ENCODE measurements around the gene C1QTNF2. TPM values are rescaled to one million over a fixed set of nuclear protein-coding genes. Genes with fewer than 3 reads are reported as not detected.

Gene C1QTNF2
- total RNA-seq, 1 donor from 2014 or later: not detected

DNA sequence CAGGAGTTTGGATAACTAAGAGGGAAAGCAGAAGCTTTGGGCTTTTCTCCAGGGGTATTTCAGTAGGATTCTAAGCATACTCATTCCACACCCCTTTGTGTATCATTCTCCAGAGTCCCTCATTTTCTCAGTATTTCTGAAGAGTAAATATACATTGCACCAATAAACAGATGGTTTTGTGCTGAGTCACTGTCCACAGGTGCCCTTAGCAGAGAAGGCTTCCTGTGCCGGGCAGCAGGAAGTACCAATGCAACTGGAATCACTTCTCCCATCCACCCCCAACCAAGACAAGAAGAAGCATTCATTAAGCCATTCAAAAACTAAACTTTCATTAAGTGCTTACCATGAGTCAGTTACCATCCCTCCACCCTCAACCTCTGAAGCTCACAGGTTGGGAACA lies 54.5 kb downstream of the C1QTNF2 start:
- TF ChIP-seq, protein P1, sequence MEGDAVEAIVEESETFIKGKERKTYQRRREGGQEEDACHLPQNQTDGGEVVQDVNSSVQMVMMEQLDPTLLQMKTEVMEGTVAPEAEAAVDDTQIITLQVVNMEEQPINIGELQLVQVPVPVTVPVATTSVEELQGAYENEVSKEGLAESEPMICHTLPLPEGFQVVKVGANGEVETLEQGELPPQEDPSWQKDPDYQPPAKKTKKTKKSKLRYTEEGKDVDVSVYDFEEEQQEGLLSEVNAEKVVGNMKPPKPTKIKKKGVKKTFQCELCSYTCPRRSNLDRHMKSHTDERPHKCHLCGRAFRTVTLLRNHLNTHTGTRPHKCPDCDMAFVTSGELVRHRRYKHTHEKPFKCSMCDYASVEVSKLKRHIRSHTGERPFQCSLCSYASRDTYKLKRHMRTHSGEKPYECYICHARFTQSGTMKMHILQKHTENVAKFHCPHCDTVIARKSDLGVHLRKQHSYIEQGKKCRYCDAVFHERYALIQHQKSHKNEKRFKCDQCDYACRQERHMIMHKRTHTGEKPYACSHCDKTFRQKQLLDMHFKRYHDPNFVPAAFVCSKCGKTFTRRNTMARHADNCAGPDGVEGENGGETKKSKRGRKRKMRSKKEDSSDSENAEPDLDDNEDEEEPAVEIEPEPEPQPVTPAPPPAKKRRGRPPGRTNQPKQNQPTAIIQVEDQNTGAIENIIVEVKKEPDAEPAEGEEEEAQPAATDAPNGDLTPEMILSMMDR (IDR thresholded peaks at IDR 0.05): no peak

DNA sequence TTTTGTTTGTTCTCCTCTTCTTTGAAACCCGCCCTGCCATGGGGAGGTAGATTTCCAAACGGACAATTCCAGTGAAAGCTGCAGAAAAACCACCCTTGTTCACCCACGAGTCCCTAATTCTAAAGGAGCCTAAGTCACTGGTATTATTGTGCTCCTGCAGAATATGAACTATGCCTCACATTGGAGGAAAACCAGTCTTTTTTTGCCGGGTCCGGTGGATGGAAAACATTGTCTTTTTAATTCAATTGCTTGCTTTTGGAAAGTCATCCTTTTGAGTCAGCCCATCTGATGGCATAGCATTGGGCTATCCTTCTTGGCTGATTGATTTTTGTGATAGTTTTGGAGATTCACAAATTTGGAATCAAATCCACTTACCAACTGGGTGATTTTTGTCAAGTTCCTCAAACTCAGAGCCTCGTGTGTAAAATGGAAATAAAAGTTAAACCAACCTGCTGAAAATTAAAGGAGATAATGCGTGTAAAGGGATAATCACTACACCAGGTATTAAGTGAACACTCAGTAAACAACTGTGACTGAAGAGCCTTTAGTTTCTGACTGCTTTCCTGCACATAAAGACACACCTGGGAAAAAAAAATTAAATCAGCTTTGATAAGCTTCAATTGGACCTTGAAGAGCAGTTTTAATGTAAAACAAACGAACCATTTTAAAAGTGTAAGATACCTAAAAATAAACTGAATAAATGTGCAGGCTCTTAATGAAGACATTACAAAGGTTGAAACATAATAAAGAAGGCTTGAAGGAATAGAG lies 57.3 kb downstream of the C1QTNF2 start:
- Mint-ChIP-seq H3K4me3 (peak overlapping the region; percentile 73), H3K27me3 (peaks cover 36% of the 10 kb centered on the region), H3K4me1 (peaks cover 11% of the 10 kb centered on the region), H3K36me3 (ENCODE audit: low read depth) (no peaks in the 10 kb centered on the region), H3K27ac (no peak overlapping the region), H3K9me3 (no peaks in the 10 kb centered on the region)
- intact Hi-C loops (cut with micrococcal nuclease): no loop called here
- ChIA-PET POLR2A (no interaction called here), CTCF (no interaction called here)
- no peak for ATAC-seq (ENCODE audit: low read depth)
- DNase-seq: no peak
- TF ChIP-seq, protein P1 (IDR thresholded peaks at IDR 0.05): no peak

More for the DNA sequence above, 54.5 kb downstream of the C1QTNF2 start:
- no peak for DNase-seq
- POLR2A ChIA-PET: no interaction called here
- H3K27ac Mint-ChIP-seq: no peak overlapping the region
- peaks cover 11% of the 10 kb centered on the region for H3K4me1 Mint-ChIP-seq
- no peak overlapping the region for H3K4me3 Mint-ChIP-seq
- intact Hi-C loops (cut with micrococcal nuclease): no loop called here
- CTCF ChIA-PET: no interaction called here
- ATAC-seq (ENCODE audit: low read depth): no peak
- no peaks in the 10 kb centered on the region for H3K36me3 Mint-ChIP-seq (ENCODE audit: low read depth)
- peaks cover 22% of the 10 kb centered on the region for H3K27me3 Mint-ChIP-seq
- H3K9me3 Mint-ChIP-seq: no peaks in the 10 kb centered on the region

DNA sequence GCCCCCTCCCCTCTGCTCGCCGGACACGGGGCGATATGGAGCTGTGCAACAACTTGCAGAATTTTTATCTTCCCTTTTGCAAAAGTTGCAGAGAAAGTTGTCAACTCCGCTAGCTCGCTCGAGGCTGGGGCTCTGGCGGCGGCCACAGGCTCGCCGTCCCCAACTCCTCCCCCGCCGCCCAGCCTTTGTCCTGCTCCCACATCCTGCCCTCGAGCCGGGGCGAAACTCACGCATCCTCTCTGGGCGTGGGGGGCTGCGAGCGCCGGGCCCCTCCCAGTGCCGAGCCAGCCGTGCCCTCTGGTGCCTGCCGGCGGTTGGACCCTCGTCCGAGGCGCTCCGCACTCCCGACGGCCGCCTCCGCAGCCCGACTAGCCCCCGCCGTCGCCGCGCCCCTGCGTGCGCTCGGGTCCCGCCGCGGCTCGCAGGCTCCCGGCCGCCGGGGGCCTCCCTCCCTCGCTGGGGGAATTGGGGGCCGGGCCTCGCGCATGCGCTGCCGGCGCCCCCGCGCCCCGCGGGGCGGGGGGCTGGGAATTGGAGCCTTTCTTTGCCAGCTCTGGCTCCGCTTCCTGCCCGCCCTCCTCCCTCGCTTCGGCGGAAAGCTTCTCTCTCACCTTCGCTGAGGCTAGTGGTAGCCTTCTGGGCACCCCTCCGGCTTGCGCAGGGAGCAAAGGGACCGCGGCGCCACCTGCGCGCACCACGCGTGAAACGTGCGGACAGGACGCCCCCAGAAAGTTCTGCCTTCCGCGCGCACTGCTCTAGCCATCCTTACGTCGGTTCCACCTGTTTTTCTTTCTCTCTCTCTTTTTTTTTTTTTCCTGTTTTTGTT lies 58.1 kb downstream of the C1QTNF2 start, which contains the start of gene CCNJL:
Gene CCNJL, minus strand, starts transcription at position 431 of the 826 bp plus-strand sequence. CDS start 641 bp downstream, outside the sequence.
- no peaks in the 10 kb centered on the region for H3K9me3 Mint-ChIP-seq
- H3K36me3 Mint-ChIP-seq (ENCODE audit: low read depth): no peaks in the 10 kb centered on the region
- no peak for DNase-seq
- H3K4me1 Mint-ChIP-seq: peaks cover 11% of the 10 kb centered on the region
- intact Hi-C loops (cut with micrococcal nuclease): no loop called here
- no peak within 1 kb of the TSS for H3K27ac Mint-ChIP-seq
- H3K4me3 Mint-ChIP-seq: peak within 1 kb of the TSS; percentile 73
- ChIA-PET CTCF (no interaction called here), POLR2A (no interaction called here)
- ATAC-seq (ENCODE audit: low read depth): no peak
- TF ChIP-seq, protein P1 (IDR thresholded peaks at IDR 0.05): no peak
- peaks cover 42% of the 10 kb centered on the region for H3K27me3 Mint-ChIP-seq

DNA sequence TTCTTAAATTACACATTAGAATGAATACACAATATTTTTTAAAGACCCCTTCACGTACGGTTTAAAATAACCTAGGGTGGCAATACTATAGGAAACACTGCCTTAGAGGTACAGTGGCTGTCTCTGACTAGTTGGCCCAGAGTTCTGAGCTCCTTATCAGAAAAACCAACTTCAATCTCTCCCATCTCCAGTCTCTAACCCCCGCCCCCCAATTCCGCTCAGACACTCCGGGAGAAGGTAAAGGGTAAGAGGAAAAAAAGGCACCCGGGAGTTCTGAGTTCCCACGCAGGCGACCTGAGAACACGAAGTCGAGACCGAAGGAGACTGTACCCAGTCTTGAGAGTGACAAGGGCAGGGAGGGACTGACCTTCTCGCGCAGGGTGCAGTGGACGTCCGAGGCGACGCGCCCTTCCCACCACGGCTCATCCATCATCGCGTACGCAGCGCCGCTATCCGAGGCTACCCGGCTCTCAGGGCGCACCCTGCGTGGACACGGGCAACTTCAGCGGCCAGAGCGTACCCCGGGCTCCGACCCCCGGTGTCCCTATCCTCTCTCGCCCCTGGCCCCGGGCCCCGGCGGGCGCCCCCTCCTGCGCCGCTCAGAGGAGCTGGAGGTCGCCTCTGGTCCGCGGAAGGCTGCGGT lies 58.8 kb downstream of the C1QTNF2 start:
- no peaks in the 10 kb centered on the region for H3K36me3 Mint-ChIP-seq (ENCODE audit: low read depth)
- CTCF ChIA-PET: interaction anchor here (1.0 kb wide), 1 partner anchor 290 kb away, joined by 3 read pairs; no protein-coding TSS in a partner anchor
- peaks cover 11% of the 10 kb centered on the region for H3K4me1 Mint-ChIP-seq
- TF ChIP-seq, protein P1 (IDR thresholded peaks at IDR 0.05): no peak
- POLR2A ChIA-PET: no interaction called here
- DNase-seq: no peak
- no peak overlapping the region for H3K27ac Mint-ChIP-seq
- intact Hi-C loops (cut with micrococcal nuclease): no loop called here
- peak overlapping the region; percentile 48 for H3K4me3 Mint-ChIP-seq
- H3K27me3 Mint-ChIP-seq: peaks cover 45% of the 10 kb centered on the region
- H3K9me3 Mint-ChIP-seq: no peaks in the 10 kb centered on the region
- no peak for ATAC-seq (ENCODE audit: low read depth)
